Kidney epithelial cell (primary cell): ENCODE measurements around the gene MAPKAPK5. TPM values are rescaled to one million over a fixed set of nuclear protein-coding genes. Genes with fewer than 3 reads are reported as not detected.
"Not testable (repeated sequence)": the region's sequence is repeated elsewhere in the genome, so short reads cannot be mapped to it uniquely, and the experiment has no call there.

Experiments
- DNase-seq: peaks from one replicate; pipeline ENCODE4 v3.0.0-alpha.2; 2010; ENCODE audit warnings: low read depth
- H3K27me3 ChIP-seq: 2 replicates; pipeline ENCODE4 v1.6.0; 2011; ENCODE audit warnings: low read length; ENCODE audit not compliant: control insufficient read depth, insufficient read depth
- H3K36me3 ChIP-seq: 2 replicates; pipeline ENCODE4 v1.5.1; 2011; ENCODE audit warnings: low read length; ENCODE audit not compliant: control insufficient read depth, insufficient read depth
- H3K4me3 ChIP-seq: 2 replicates; pipeline ENCODE4 v1.5.1; 2011; ENCODE audit warnings: low read depth, mild to moderate bottlenecking, control low read depth, low read length
- CTCF ChIP-seq: IDR thresholded peaks from 2 replicates; pipeline ENCODE4 v1.5.1; 2011; ENCODE audit warnings: mild to moderate bottlenecking, moderate library complexity, low read length, control low read depth, inconsistent platforms; ENCODE audit not compliant: insufficient read depth, poor library complexity, severe bottlenecking
- total RNA-seq: library from RNA; depleted of rRNA; stranded (reverse); fragments of >200 nt; gene quantifications from 2 replicates; pipeline ENCODE4 v1.2.3, GENCODE V29; 2015

Gene MAPKAPK5
- total RNA-seq, 1 donor from 2014 or later, result 58.2 TPM

- no peak for DNase-seq
- H3K27me3 ChIP-seq, result peaks cover 2% of the 10 kb centered on the region
- no peaks in the 10 kb centered on the region for H3K36me3 ChIP-seq
- TF ChIP-seq CTCF, result no peak
- H3K4me3 ChIP-seq, result no peak overlapping the region
These were observed 22.6 kb upstream of the MAPKAPK5 start for GRCh38 chr12:111819191-111820158.

- not testable (repeated sequence) for H3K4me3 ChIP-seq, H3K36me3 ChIP-seq, H3K27me3 ChIP-seq, DNase-seq
These were observed 21.2 kb upstream of the MAPKAPK5 start for GRCh38 chr12:111820828-111821227.

DNA sequence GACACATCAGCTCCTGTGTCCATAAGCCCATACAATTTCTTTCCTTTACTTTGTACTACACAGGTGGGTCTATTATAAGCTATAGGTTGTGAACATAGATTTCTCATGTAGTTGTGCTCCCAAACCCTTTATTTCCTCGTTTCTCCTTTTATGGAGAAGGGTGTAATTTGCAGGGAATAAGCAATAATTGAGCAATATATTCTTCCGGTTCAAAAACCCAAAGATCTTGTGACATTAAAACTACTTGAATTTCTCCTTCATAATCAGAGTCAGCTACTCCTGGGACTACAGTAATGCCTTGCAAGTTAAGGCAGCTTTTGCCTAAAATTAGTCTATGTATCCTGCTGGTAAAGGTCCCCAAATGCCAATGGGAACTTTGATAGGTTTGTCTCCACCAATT is 19.1 kb upstream of the MAPKAPK5 start:
- Histone ChIP-seq H3K27me3 (peaks cover 2% of the 10 kb centered on the region), H3K4me3 (no peak overlapping the region), H3K36me3 (no peaks in the 10 kb centered on the region)
- no peak for DNase-seq
- TF ChIP-seq CTCF, result no peak

DNA sequence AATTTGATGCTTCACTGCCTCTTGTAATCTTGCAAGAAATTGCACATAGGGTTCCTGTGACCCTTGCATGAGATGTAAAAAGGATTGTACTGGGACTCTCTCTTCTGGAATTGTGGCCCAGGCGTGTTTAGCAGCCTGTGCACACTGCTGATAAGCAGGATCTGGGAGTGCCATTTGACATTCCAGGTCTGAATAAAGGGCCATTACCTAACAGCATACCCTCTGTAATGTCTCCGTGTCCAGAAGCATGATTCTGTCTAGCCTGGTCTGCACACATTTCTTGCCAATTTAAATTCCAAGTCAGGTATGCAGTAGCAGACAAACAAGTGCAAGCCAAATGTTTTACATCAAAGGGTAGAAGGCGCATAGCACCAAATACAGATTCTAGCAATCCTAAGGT is 18.1 kb upstream of the MAPKAPK5 start:
- Histone ChIP-seq H3K4me3 (no peak overlapping the region), H3K27me3 (peaks cover 2% of the 10 kb centered on the region), H3K36me3 (no peaks in the 10 kb centered on the region)
- TF ChIP-seq CTCF, result no peak
- DNase-seq, result no peak

DNA sequence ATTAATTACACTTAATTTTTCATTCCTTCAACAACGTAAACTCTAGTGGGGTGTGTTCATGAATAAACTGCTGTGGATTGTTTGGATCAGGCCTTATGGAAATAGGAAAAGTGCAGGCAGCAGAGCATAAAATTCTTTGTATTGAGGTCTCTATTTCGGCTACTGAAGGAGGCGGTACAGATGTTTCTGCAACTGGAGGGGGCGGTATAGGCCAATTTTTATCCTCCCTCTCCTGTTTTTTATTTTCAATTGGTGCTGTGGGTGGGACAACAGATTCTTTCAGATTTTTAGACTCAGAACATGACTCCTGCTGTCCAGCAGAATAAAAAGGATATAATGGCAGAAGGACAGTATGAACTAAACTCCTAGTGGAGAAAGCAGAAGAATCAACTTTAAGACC is 17.7 kb upstream of the MAPKAPK5 start:
- not testable (repeated sequence) for DNase-seq, H3K36me3 ChIP-seq, H3K27me3 ChIP-seq, H3K4me3 ChIP-seq

- Histone ChIP-seq H3K36me3 (no peaks in the 10 kb centered on the region), H3K27me3 (peaks cover 2% of the 10 kb centered on the region), H3K4me3 (no peak overlapping the region)
- TF ChIP-seq CTCF, result no peak
- DNase-seq, result no peak
These were observed 16.5 kb upstream of the MAPKAPK5 start for GRCh38 chr12:111825509-111825908.

DNA sequence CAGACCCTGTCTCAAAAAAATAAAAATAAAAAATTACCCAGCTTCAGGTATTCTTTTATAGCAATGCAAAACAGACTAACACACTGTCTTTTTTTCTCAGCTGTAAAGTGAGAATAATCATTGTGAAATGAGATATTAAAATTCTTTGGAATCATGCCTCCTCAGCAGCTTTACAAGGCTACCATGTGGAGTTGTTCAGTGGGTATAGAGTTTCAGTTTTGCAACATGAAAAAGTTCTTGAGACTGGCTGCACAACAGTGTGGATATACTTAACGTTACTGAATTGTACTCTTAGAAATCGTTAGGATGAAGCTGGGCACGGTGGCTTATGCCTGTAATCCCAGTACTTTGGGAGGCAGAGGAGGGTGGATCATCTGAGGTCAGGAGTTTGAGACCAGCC is 15.7 kb upstream of the MAPKAPK5 start:
- no peak for TF ChIP-seq CTCF
- DNase-seq, result no peak
- H3K27me3 ChIP-seq, result peaks cover 2% of the 10 kb centered on the region
- no peak overlapping the region for H3K4me3 ChIP-seq
- H3K36me3 ChIP-seq, result no peaks in the 10 kb centered on the region
